ENCODE data around the gene GIMAP2.
A peak's percentile ranks its signal among the peaks of the same experiment; 100 is the strongest.

GIMAP2 gene

GRCh38 chr7:150734254-150734653 is 48.7 kb downstream of the GIMAP2 start:
- DNase-seq = peak in 3 of 4 experiments; percentile 29 to 55 (median 51)

- no peak for DNase-seq
Observed at GRCh38 chr7:150735596-150736358, 50.3 kb downstream of the GIMAP2 start.

GRCh38 chr7:150736864-150737263 is 51.4 kb downstream of the GIMAP2 start:
- no peak for DNase-seq

GRCh38 chr7:150737265-150738055 is 52.0 kb downstream of the GIMAP2 start, which contains the start of gene GIMAP5:
Gene GIMAP5, plus strand, starts transcription at chr7:150737418. Its CDS starts 3,467 bp downstream, at chr7:150740885.
- DNase-seq = peak; percentile 35 to 71 (median 60)

DNA sequence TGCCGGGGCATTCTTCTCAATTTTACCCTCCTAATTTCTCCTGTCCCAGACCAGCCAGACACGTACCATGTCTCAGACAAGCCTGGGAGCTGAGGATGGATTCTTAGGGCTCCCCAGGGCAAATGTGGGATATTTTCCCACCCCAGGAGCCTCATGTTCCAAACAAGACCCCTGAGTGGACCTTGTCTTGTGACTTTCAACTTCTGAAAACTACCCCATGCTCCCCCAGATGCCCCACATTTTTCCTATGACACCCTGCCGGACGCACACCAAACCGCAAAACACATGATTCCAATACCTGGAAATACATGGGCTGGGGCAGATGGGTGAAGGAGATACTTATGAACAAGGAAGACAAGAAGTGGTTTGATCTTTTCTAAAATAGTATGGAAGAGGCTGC is 52.6 kb downstream of the GIMAP2 start:
- no peak for DNase-seq

DNA sequence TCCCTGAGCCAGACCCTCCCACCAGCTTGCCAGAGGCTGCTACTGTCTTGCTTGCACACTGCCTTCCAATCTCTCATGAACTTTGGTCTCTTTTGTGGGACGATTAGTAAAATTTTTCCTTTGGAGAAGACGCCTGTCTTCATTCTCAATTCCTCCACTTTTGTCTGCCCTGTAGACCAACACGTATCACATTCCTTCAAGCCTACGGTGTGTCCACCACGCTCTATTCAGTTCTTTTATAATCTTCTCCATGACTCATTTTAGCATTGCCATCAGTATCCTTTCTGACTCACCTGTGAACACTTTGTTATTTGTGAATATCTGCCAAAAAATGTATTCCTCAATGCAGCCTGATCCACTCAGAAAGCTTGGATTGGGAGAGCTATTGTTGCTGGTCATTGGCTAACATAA is 53.1 kb downstream of the GIMAP2 start:
- no peak for DNase-seq

DNA sequence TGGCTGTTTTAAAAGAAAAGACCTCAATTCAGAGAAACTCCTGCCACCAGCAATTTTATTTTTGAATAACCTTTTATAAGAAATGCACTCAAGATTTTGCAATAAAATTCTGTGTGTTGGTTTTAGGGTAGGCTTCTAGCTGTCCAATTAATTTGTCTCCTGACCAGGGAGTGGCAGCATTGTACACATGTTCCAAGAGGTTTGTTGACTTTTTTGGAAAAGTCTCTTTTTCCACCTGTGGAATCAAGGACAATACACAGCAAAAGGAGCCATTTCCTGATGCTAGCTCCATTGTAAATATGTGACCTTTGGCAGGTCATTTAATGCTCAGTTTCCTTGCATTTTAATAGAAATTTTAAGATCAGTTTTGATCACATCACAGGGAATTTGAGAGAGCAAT is 53.5 kb downstream of the GIMAP2 start:
- peak in 2 of 4 experiments; percentile 23 to 24 for DNase-seq

DNA sequence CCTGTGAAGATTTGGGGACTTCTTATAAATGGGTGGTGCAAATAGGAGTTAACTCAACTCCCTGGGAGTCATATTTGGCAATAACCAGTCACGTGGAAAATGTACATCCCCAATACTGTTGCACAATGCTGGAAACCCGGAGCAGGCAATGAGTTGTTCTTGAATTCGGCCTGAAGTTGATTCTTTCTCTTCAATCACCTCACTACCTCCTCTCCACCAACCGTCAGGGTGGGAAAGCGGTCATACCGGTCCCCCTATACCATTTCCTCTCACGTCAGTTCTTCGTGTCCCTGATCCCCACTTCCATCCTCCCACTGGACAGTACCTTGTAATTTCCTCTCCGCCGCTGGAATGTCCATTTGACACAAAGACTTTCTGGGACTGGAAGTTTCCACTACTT is 54.5 kb downstream of the GIMAP2 start:
- peak; percentile 52 to 78 (median 62) for DNase-seq

DNA sequence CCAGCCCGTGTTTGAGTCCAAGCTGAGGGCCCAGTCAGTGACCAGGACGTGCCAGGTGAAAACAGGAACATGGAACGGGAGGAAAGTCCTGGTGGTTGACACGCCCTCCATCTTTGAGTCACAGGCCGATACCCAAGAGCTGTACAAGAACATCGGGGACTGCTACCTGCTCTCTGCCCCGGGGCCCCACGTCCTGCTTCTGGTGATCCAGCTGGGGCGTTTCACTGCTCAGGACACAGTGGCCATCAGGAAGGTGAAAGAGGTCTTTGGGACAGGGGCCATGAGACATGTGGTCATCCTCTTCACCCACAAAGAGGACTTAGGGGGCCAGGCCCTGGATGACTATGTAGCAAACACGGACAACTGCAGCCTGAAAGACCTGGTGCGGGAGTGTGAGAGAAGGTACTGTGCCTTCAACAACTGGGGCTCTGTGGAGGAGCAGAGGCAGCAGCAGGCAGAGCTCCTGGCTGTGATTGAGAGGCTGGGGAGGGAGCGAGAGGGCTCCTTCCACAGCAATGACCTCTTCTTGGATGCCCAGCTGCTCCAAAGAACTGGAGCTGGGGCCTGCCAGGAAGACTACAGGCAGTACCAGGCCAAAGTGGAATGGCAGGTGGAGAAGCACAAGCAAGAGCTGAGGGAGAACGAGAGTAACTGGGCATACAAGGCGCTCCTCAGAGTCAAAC is 56.9 kb downstream of the GIMAP2 start:
- DNase-seq = no peak

Measured in suppressor macrophage (primary cell).